GM21737 (cell line): Measurements from ENCODE around the gene ENTHD1.
"Not testable (repeated sequence)": the region's sequence is repeated elsewhere in the genome, so short reads cannot be mapped to it uniquely, and the experiment has no call there.

Experiments used
- ATAC-seq: cut with Tn5 transposase; IDR thresholded peaks from one replicate; pipeline ENCODE4 v1.9.1; 2021; ENCODE audit warnings: mild to moderate bottlenecking, moderate library complexity; ENCODE audit not compliant: unreplicated experiment

Gene ENTHD1

DNA sequence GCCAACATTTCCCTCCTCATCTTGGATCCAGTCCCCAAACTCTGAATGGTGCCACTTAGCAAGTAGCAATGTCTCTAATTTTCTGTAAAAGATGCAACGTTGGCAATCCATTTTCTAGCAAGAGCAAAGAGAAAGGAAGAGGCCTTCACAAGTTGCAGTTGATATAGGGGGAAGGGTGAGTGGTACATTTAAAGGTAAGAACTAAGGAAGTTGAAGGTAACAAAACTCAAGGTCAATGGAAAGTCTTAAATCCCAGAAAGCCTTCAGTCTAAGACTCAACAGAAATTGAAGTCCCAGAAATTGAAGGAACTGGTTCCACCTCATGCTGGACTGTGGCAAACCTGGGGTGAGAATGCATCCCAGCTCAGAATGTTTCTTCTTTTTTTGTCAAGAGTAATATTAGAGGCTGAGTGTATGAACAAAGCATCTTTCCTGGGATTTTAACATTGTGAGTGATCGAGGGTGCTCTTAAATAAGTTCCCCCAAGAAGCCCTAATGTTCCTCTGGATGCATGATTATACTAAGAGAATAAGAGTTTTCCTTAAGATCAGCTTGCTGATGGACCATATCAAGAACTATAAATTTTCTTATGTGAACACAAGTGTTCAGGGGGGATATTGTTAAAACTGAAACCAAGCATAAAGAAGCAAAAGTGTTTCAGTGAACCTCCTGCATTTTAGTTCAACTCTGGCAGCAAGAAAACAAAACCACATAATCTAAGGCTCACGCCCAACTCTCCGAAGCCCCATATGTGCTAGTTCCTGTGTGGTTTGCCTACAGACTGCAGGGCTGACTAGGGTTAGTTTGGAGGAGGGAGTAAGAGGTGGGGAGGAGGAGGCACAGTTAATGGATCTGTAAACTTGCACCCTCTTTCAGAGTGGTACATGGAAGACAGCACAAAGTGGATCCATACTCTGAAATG, 7.0 kb upstream of the ENTHD1 start, which contains the start of gene GRAP2:
Gene GRAP2 (plus strand): TSS at position 779 of the 922 bp plus-strand sequence. CDS start 46,023 bp downstream, outside the sequence.
- ATAC-seq = no peak

DNA sequence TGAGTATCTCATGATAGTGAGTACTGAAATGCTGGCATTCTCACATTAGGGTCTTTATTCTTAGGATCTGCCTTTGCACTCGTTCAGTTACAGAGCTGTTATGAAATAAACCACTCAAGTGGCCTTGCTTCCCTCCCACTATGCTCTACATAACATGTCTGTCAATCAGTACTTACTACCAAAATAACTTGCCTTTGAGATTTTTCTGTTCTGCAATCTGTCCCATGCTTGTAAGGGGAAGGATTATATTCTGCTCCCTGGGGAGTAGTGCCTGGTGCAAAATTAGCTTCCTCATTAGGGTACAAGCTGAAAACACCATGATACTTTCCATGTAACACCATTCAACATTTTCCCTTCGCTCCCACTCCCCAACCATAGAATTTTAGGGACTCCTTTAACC, 5.4 kb upstream of the ENTHD1 start:
- peak; percentile 79 for ATAC-seq

DNA sequence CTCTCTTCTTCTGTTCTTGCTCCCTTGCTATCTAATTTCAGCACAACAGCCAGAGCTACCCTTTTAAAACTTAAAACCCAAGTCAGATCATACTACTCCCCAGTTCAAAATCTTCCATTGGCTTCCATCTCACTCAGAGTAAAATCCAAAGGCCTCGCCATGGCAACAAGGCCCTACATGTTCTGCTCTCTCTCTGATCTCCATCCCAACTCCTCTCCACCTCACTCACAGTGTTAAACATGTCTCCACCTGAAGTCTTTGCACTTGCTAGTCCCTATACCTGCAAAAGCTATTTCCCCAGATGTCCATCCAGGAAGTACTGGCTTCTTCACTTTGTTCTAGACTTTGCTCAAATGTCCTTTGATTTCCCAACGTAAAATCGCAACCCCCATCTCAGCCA, 4.3 kb upstream of the ENTHD1 start:
- ATAC-seq = no peak

DNA sequence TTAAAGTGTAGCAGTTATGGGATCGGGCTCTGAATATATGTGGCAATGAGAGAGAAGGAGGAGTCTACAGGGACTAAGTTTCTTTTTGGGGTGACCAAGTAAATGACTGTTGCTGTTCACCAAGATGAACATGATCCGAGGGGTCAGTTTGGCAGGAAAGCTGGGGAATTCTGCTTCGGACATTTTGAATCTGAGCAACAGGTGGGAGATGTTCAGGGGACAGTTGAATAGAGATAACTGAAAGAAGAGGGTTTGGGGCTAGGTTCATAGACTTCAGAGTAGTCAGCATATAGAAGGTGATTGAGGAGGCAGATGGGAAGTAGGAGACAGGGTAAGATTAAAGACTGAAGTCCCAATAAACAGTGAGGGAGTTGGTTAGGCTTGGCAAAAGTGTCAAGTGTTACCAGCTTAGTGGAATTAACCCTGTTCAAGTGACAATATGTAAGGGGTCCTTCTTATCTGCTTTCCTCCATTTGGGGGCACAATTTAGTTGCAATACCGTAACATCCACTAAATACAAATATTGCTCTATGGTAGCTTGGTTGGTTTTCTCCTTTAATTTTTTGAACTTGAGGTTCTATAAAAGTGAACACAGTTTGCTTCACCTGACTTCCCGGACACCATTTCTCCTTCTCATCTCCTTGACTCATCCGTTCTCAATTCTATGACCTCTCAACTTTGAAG, 2.9 kb upstream of the ENTHD1 start:
- no peak for ATAC-seq

DNA sequence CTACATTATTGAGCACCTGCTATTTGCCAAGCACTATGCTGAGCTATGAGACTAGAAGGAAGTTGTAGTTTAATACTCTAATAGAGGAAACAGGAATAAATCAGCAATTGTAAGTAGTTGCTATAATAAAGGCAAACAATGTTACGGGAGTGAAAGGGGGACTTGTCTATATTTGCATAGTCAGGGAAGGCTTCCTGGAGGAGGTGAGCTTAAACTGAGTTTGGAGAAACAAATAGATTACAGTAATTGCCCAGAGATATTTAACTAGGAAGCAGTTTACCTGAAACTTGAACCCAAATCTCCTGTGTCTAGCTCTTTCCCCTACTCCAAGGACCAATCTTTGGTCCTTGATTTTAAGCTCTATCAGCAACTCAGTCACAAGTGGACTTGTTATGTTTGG, 2.1 kb upstream of the ENTHD1 start:
- ATAC-seq = no peak

DNA sequence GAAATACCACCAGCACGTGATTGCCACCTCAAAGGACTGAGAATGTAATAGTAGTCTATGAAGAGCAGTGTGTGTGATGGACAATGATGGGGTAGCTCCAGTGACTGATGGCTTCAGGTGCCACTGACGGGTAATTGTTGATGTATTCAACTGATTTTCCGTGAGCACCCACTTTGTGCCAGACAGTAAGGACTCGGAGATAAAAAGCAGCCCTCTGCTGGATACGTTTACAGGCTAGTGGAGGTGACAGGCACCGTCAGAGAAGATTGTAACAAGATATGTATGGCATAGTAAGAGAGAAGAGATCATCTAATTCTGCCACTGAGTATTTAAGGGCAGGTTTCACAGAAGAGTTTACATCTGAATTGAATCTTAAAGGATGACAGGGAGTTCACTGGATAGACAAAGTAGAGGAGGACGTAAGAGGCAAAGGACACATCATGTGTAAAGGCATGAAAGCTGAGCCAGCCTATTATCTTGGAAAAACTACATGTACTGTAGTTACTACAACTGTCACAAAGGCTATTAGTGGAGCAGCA, 1.1 kb upstream of the ENTHD1 start:
- no peak for ATAC-seq

DNA sequence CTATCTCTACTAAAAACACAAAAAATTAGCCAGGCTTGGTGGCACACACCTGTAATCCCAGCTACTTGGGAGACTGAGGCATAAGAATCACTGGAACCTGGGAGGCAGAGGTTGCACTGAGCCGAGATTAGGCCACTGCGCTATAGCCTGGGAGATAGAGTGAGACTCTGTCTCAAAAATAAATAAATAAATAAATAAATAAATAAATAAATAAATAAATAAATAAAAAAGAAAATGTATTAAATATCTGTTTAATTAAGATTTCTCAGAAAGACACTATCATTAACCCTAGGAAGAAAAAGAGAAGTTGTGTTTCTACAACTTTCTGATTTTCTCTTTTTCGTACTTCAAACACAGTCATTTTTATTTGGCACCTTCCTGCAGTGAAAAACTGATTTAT, 3.6 kb downstream of the ENTHD1 start:
- not testable (repeated sequence) for ATAC-seq

DNA sequence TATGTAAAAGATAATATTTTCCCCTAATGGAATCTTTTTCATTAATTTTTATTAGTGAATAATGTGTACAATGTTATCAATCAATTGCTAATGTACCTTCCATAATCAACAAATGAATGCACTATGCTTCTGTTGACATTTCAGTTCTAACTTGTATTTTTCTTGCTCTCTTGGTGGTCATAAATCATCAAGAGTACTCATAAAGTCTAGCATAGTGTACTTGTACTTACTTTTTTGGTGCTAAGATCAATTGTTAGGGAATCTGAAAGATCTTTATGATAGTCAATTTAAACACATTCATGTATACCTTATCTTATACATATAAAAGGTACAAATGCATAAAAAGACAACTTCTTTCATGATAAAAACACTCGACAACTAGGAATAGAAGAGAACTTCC, 10.5 kb downstream of the ENTHD1 start:
- no peak for ATAC-seq

DNA sequence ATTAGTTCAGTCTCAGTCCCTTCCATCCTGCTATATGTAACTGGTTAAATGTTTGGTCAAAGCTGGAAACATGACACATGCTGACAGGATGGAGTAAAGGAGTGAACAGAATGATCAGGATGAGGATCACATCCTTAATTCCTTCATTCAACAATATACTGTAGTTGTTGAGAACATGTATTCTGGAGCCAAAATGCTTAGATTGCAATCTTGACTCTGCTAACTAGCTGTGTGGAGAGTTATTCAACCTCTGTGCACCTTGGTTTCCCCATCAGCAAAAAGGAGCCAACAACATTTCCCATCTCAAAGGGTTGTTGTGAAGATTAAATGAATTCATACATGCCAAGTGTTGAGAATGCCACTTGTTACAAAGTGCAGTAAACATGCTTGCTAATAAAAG, 12.8 kb downstream of the ENTHD1 start:
- no peak for ATAC-seq

DNA sequence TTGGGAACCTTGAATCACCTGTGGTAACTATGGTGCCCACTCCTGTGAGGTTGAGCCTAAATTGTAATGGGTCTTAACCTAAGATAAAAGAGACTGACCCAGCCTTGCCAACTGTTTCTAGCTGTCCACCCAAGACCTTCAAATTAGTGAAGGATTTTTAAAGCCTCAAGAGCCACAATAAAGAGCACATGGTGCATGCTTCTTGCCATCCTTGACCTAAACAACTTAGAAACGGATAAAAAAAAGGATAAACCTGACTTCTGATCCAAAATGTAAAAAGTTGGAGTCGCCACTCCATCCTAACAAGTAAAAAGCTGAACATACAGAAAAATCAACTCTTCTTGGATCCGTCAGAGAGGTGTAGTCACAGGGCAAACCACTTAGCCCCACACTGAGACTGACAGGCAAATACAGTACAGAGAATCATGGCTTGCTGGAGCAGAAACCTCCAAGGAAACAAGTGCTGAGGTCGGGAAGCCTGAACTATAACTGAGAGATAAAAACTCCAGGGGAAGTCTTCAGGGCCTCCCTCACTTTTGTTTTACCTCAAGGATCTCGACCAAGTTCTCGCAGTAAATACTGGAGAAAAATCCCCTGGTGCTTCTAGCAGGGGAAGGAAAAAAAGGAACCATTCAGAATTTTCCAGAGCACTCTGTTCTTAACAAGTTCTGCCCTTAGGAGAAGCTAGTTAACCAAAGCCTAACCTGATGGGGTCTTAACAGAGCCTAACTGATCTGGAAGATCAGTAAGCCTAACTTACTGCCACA, 16.3 kb downstream of the ENTHD1 start:
- ATAC-seq = no peak

DNA sequence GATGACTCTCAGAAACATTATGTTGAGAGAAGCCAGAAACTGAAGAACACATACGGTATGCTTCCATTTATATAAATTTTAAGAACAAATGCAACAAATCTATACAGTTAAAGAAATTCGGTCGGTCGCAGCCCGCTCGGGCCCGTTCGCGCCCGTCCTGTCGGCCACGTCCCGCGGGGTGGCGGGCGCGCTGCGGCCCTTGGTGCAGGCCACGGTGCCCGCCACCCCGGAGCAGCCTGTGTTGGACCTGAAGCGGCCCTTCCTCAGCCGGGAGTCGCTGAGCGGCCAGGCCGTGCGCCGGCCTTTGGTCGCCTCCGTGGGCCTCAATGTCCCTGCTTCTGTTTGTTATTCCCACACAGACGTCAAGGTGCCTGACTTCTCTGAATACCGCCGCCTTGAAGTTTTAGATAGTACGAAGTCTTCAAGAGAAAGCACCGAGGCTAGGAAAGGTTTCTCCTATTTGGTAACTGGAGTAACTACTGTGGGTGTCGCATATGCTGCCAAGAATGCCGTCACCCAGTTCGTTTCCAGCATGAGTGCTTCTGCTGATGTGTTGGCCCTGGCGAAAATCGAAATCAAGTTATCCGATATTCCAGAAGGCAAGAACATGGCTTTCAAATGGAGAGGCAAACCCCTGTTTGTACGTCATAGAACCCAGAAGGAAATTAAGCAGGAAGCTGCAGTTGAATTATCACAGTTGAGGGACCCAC, 18.2 kb downstream of the ENTHD1 start:
- not testable (repeated sequence) for ATAC-seq

DNA sequence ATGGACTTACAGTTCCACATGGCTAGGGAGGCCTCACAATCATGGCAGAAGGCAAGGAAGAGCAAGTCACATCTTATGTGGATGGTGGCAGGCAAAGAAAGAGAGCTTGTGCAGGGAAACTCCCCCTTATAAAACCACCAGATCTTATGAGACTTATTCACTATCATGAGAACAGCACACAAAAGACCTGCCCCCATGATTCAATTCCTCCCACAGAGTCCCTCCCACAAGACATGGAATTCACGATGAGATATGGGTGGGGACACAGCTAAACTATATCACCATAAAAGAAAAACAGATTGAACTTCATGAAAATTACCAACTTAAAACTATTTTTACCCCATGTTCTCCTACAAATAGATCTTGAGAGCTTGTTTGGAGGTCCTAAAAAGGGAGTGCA, 19.6 kb downstream of the ENTHD1 start:
- no peak for ATAC-seq

DNA sequence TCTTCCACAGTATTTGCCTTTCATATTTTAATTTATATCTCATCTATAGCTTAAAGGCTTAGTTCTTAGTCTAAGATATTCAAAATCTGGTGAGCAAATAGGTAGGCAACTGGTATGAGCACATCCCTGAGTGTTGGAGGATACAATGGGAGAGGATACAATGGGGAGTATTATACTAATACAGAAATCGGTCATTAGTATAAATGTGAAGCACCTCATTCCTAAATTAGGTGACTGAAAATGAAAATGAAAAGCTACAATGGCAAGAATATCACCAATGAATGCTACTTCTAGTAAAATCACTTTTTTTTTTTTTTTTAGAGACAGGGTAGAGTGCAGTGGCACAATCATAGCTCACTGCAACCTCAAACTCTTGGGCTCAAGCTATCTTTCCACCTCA, 21.0 kb downstream of the ENTHD1 start:
- no peak for ATAC-seq

DNA sequence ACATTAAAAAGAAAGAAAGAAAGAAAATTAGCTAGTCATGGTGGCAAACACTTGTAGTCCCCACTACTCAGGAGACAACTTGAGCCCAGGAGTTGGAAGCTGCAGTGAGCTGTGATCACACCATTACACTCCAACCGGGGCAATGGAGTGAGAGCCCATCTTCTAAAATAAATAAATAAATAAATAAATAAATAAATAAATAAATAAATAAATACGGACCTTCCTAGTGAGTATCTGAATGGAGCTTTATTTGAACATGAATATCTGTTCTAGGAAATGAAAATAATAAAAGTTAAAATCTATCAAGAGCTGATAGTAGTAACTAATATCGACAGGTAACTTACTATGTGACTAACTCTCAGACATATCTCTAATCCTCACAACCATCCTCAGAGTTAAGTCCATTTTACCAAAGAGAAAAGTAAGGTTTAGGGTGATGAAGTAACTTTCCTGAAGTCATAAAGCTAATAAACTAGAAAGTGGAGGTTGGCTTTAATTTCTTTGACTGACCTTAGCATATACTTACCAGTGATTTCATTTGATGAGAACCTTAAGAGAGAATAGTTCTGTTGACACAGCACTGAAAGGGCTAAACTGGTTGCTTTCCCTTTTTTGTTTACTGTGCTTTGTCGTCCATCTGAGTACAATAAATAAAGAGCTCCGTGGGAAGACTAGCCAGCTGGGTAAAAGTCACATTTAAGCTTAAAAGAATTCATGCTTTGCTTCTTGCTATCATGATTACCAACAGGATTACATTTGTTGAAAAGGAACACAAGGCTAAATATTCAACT, 22.4 kb downstream of the ENTHD1 start:
- ATAC-seq = no peak

DNA sequence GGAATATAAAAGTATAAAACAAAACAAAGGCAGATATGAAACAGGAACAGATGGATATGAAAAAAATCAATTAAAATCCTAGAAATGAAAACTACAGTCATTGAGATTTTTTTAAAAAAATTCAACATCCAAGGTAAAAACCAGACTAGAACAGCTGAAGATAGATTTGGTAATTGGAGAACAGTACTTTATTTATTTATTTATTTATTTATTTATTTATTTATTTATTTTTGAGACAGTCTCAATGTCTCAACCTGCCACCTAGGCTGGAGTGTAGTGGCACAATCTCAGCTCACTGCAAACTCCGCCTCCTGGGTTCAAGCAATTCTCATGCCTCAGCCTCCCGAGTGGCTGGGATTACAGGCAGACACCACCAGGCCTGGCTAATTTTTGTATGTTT, 23.8 kb downstream of the ENTHD1 start:
- ATAC-seq = not testable (repeated sequence)

DNA sequence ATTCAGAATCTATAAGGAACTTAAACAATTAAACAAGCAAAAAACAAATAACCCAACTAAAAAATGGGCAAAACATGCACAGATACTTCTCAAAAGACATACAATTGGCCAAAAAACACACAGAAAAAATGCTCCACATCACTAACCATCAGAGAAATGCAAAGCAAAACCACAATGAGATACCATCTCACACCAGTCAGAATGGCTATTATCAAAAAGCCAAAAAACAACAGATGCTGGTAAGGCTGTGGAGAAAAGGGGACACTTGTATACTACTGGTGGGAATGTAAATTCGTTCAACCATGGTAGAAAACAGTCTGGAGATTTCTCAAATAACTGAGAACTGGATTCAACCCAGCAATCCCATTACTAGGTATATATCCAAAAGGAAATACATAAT, 24.8 kb downstream of the ENTHD1 start:
- ATAC-seq = no peak

DNA sequence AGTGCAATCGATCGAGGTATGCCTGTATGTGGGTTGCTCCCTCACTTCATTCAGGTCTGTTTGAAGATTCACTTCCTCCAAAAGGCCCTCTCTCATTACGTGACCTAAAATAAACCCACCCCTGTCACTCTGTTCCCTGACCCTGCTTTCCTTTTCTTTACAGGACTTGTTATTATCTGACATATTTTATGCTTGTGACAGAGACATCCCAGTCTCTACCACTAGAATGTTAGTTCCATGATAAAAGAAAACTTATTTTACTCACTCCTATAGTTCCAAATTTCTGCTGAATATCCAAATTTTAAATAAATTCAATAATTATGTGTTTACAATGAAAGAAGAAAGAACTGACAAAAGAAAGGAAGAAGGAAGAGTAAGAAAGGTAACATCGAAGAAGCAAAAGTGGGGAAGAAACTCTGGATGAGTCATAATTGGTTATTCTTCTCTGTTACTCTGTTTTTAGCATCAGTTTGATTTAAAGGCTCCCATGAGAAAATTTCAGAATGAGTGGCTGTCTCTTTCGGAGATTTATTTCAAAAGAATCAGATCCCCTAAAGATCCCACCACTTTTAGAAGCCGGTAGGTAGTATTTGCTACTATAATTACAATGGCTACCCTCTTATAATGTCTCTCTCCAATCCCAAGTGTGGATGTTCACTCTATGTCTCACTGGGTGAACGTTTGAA, 33.5 kb downstream of the ENTHD1 start:
- ATAC-seq = no peak

DNA sequence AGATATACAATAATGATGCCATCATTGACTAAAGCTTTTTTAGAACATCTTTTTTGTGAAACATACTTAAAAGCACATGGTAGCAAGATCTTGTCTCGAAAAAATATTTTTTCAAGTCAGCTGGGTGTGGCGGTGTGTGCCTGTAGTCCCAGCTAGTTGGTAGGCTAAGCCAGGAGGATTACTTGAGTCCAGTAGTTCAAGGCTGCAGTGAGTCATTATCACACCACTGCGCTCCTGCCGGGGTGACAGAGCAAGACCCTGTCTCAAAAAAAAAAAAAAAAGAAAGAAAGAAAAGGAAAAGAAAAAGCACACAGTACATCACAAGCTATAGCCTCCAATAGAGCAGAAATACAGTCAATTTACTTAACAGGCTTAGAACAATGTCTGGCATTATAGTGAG, 37.0 kb downstream of the ENTHD1 start:
- ATAC-seq = no peak

DNA sequence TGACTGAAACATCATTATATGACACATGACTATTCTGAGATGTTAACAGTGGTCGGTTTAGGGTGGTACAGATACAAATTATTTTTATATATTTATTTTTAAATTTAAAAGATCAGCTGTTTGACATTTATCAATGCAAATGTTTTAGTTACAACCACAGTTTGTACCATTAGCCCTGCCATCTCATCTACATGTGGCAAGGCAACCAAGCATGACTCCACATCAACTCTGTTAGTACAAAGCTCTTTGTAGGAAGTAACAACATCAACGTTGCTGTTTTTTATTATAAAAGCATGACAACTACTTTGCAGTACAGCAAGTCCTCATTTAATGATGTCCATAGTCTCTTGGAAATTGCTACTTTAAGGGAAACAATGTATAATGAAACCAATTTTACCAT, 40.8 kb downstream of the ENTHD1 start:
- ATAC-seq = no peak
